GM10248 (cell line): ENCODE measurements around the gene ELMO3.

ENCODE experiments used
- CTCF ChIA-PET: fragments of 300-600 bp; sonication (Branson Sonifier 250); formaldehyde crosslinking; extraction: SDS; loops from one replicate; lab custom pipeline; 2021; ENCODE audit warnings: antibody characterized with exemption; lab: Yijun Ruan, JAX
- POLR2A ChIA-PET: fragments of 350-650 bp; sonication (Branson Sonifier 250); formaldehyde crosslinking; extraction: SDS; loops from one replicate; lab custom pipeline; 2020; ENCODE audit warnings: antibody characterized with exemption; lab: Yijun Ruan, JAX
- DNase-seq: peaks from one replicate; pipeline ENCODE4 v3.0.0; 2012; ENCODE audit errors: extremely low spot score
- CTCF ChIP-seq: IDR thresholded peaks from 2 replicates; pipeline ENCODE4 v1.5.1; 2012; ENCODE audit warnings: mild to moderate bottlenecking, low read depth; ENCODE audit errors: extremely low read depth, missing control alignments, control extremely low read depth

Gene ELMO3

GRCh38 chr16:67185651-67186134, 13.2 kb upstream of the ELMO3 start:
- DNase-seq, result no peak
- ChIA-PET CTCF (interaction anchor here (0.6 to 4.3 kb wide), 40 partner anchors 9 to 361 kb away, joined by 3 to 45 read pairs (median 5); partner anchors contain the start of genes B3GNT9, FHOD1, HSF4 and NOL3), POLR2A (no interaction called here)
- no peak for TF ChIP-seq CTCF

- ChIA-PET CTCF (interaction anchor here (1.4 to 4.3 kb wide), 8 partner anchors 12 to 222 kb away, joined by 3 to 45 read pairs (median 8); partner anchors contain the start of gene NOL3), POLR2A (no interaction called here)
- no peak for TF ChIP-seq CTCF
- DNase-seq, result no peak
These were observed 12.4 kb upstream of the ELMO3 start for GRCh38 chr16:67186550-67186950.

- DNase-seq, result no peak
- TF ChIP-seq CTCF, result no peak
- ChIA-PET POLR2A (no interaction called here), CTCF (interaction anchor here (1.3 to 4.3 kb wide), 6 partner anchors 12 to 212 kb away, joined by 3 to 45 read pairs (median 12); partner anchors contain the start of gene NOL3)
These were observed 11.6 kb upstream of the ELMO3 start for GRCh38 chr16:67187175-67187890.

- no peak for DNase-seq
- CTCF ChIA-PET, result interaction anchor here (1.1 to 4.3 kb wide), 5 partner anchors 13 to 228 kb away, joined by 3 to 45 read pairs (median 17); partner anchors contain the start of gene NOL3
- TF ChIP-seq CTCF, result no peak
- POLR2A ChIA-PET, result no interaction called here
These were observed 10.6 kb upstream of the ELMO3 start for GRCh38 chr16:67188323-67188722.

GRCh38 chr16:67188798-67189197, 10.1 kb upstream of the ELMO3 start:
- ChIA-PET POLR2A (no interaction called here), CTCF (interaction anchor here (1.1 to 2.8 kb wide), 6 partner anchors 11 to 228 kb away, joined by 3 to 17 read pairs (median 3); partner anchors contain the start of gene NOL3)
- TF ChIP-seq CTCF, result no peak
- no peak for DNase-seq

- ChIA-PET POLR2A (interaction anchor here (0.5 kb wide), 1 partner anchor 209 kb away, joined by 3 read pairs; no protein-coding TSS in a partner anchor), CTCF (interaction anchor here (1.1 to 2.8 kb wide), 8 partner anchors 12 to 174 kb away, joined by 3 to 17 read pairs (median 4); partner anchors contain the start of gene NOL3)
- no peak for TF ChIP-seq CTCF
- DNase-seq, result no peak
These were observed 8.9 kb upstream of the ELMO3 start, which contains the start of gene EXOC3L1 for GRCh38 chr16:67190041-67190440. Gene EXOC3L1 (minus strand): TSS chr16:67190136. CDS start chr16:67189676, 460 bp downstream.
